OCI-LY3 (cell line): ENCODE data around the gene TPCN2.

Source experiments
- H2AFZ ChIP-seq: fragments of 200-600, 300-600 bp; shearing (Covaris generic); 2 replicates; pipeline ENCODE4 v1.6.0; 2014; ENCODE audit warnings: antibody characterized with exemption, low read depth, low read length
- H3K27ac ChIP-seq: fragments of 200-600, 300-600 bp; sonication (generic); 2 replicates; pipeline ENCODE4 v1.5.1; 2014; ENCODE audit warnings: mild to moderate bottlenecking, low read length, moderate library complexity, mixed read lengths
- H3K27me3 ChIP-seq: fragments of 200-600, 300-600 bp; sonication (generic); 2 replicates; pipeline ENCODE4 v1.6.1; 2014; ENCODE audit warnings: low read depth, low read length, mixed read lengths
- H3K36me3 ChIP-seq: fragments of 200-600, 300-600 bp; sonication (generic); replicated peaks from 2 replicates; pipeline ENCODE3; 2014; ENCODE audit warnings: low read depth, low read length, mixed read lengths
- H3K4me1 ChIP-seq: fragments of 300-600, 200-600 bp; sonication (generic); 2 replicates; pipeline ENCODE4 v1.6.1; 2014; ENCODE audit warnings: low read length, mixed read lengths
- H3K4me2 ChIP-seq: fragments of 200-600, 300-600 bp; sonication (generic); 2 replicates; pipeline ENCODE4 v1.6.1; 2014; ENCODE audit warnings: low read length, mixed read lengths
- H3K4me3 ChIP-seq: fragments of 300-600, 200-600 bp; sonication (generic); 2 replicates; pipeline ENCODE4 v1.5.1; 2014; ENCODE audit warnings: antibody characterized with exemption, mild to moderate bottlenecking, low read length, moderate library complexity
- H3K79me2 ChIP-seq: fragments of 300-600, 200-600 bp; shearing (Covaris generic); 2 replicates; pipeline ENCODE4 v1.6.1; 2014; ENCODE audit warnings: mild to moderate bottlenecking, low read length, mixed read lengths
- H3K9ac ChIP-seq: fragments of 300-600, 200-600 bp; shearing (Covaris generic); 2 replicates; pipeline ENCODE4 v1.6.0; 2014; ENCODE audit warnings: mild to moderate bottlenecking, low read length, moderate library complexity
- H3K9me3 ChIP-seq: fragments of 200-600, 300-600 bp; shearing (Covaris generic); 2 replicates; pipeline ENCODE4 v1.6.1; 2014; ENCODE audit warnings: low read length, mixed read lengths; ENCODE audit not compliant: insufficient read depth
- H4K20me1 ChIP-seq: fragments of 200-600, 300-600 bp; sonication (generic); 2 replicates; pipeline ENCODE4 v1.6.1; 2016; ENCODE audit warnings: low read length, mixed read lengths; ENCODE audit not compliant: insufficient read depth
- EZH2phosphoT487 ChIP-seq: fragments of 200-600 bp; shearing (Covaris generic); IDR thresholded peaks from 2 replicates; pipeline ENCODE4 v1.6.1; 2018; ENCODE audit warnings: antibody characterized with exemption, mixed run types, low read depth
- TF ChIP-seq, protein P1 (sequence below): fragments of 200-600, 300-600 bp; sonication (generic); IDR thresholded peaks from 2 replicates; pipeline ENCODE4 v1.5.1; 2014; ENCODE audit warnings: antibody characterized with exemption, low read length, low read depth

TPCN2 gene

GRCh38 chr11:69027704-69028372 is 20.9 kb upstream of the TPCN2 start:
- Histone ChIP-seq H3K9me3 (no peaks in the 10 kb centered on the region), H3K4me3 (no peak overlapping the region), H3K4me1 (no peaks in the 10 kb centered on the region), H3K36me3 (no peaks in the 10 kb centered on the region), H4K20me1 (no peaks in the 10 kb centered on the region), H3K79me2 (no peaks in the 10 kb centered on the region), H3K27me3 (peaks cover 12% of the 10 kb centered on the region), H2AFZ (no peak overlapping the region), H3K4me2 (no peak overlapping the region), H3K27ac (no peak overlapping the region), H3K9ac (no peak overlapping the region)
- TF ChIP-seq, protein P1, sequence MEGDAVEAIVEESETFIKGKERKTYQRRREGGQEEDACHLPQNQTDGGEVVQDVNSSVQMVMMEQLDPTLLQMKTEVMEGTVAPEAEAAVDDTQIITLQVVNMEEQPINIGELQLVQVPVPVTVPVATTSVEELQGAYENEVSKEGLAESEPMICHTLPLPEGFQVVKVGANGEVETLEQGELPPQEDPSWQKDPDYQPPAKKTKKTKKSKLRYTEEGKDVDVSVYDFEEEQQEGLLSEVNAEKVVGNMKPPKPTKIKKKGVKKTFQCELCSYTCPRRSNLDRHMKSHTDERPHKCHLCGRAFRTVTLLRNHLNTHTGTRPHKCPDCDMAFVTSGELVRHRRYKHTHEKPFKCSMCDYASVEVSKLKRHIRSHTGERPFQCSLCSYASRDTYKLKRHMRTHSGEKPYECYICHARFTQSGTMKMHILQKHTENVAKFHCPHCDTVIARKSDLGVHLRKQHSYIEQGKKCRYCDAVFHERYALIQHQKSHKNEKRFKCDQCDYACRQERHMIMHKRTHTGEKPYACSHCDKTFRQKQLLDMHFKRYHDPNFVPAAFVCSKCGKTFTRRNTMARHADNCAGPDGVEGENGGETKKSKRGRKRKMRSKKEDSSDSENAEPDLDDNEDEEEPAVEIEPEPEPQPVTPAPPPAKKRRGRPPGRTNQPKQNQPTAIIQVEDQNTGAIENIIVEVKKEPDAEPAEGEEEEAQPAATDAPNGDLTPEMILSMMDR: no peak
- no peak for TF ChIP-seq EZH2phosphoT487

DNA sequence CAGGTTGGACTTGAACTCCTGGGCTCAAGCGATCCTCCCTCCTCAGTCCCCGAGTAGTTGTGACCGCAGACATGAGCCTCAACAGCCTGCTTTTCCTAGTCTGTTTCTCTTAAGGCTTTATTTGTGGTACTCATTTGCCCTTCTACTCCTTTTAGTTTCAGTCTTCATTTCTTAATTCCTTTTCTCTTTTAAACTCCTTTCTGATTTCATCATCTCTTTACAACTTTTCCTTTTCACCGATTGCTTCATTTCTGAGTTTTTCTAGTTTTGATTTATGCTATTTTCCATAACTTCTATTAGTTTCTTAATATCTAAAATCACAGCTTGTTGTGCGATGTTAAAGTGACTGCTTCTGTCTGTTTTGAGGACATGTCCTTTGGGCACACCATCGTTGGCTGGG is 18.4 kb upstream of the TPCN2 start:
- Histone ChIP-seq H2AFZ (no peak overlapping the region), H3K4me1 (no peaks in the 10 kb centered on the region), H3K27ac (no peak overlapping the region), H3K4me3 (no peak overlapping the region), H3K9me3 (no peaks in the 10 kb centered on the region), H3K79me2 (no peaks in the 10 kb centered on the region), H3K9ac (no peak overlapping the region), H4K20me1 (no peaks in the 10 kb centered on the region), H3K36me3 (no peaks in the 10 kb centered on the region), H3K4me2 (no peak overlapping the region), H3K27me3 (peaks cover 12% of the 10 kb centered on the region)
- TF ChIP-seq EZH2phosphoT487: no peak
- TF ChIP-seq, protein P1: no peak

- H4K20me1 ChIP-seq: no peaks in the 10 kb centered on the region
- no peaks in the 10 kb centered on the region for H3K36me3 ChIP-seq
- no peak overlapping the region for H3K4me2 ChIP-seq
- no peak overlapping the region for H3K9ac ChIP-seq
- no peaks in the 10 kb centered on the region for H3K9me3 ChIP-seq
- H3K27ac ChIP-seq: no peak overlapping the region
- TF ChIP-seq, protein P1: no peak
- H3K4me3 ChIP-seq: no peak overlapping the region
- no peak overlapping the region for H2AFZ ChIP-seq
- no peaks in the 10 kb centered on the region for H3K79me2 ChIP-seq
- no peaks in the 10 kb centered on the region for H3K4me1 ChIP-seq
- H3K27me3 ChIP-seq: peaks cover 12% of the 10 kb centered on the region
Measured at GRCh38 chr11:69032833-69033232, 15.9 kb upstream of the TPCN2 start.

GRCh38 chr11:69033431-69033830 is 15.3 kb upstream of the TPCN2 start:
- H3K36me3 ChIP-seq: no peaks in the 10 kb centered on the region
- H3K4me1 ChIP-seq: no peaks in the 10 kb centered on the region
- H3K9me3 ChIP-seq: no peaks in the 10 kb centered on the region
- no peak overlapping the region for H3K4me3 ChIP-seq
- H2AFZ ChIP-seq: no peak overlapping the region
- H3K27me3 ChIP-seq: peaks cover 12% of the 10 kb centered on the region
- no peaks in the 10 kb centered on the region for H3K79me2 ChIP-seq
- no peaks in the 10 kb centered on the region for H4K20me1 ChIP-seq
- H3K4me2 ChIP-seq: no peak overlapping the region
- H3K9ac ChIP-seq: no peak overlapping the region
- TF ChIP-seq, protein P1: no peak
- no peak for TF ChIP-seq EZH2phosphoT487
- no peak overlapping the region for H3K27ac ChIP-seq
